ENCODE measurements around the gene SLC66A1. TPM values are rescaled to one million over a fixed set of nuclear protein-coding genes. Genes with fewer than 3 reads are reported as not detected.

SLC66A1 gene
- total and polyA plus RNA-seq, 9 of the 15 experiments (the other 6 are each of a cell fraction or from before 2014, with no cell fraction given), result 1.2 to 40.8 (median 18.6) TPM

DNA sequence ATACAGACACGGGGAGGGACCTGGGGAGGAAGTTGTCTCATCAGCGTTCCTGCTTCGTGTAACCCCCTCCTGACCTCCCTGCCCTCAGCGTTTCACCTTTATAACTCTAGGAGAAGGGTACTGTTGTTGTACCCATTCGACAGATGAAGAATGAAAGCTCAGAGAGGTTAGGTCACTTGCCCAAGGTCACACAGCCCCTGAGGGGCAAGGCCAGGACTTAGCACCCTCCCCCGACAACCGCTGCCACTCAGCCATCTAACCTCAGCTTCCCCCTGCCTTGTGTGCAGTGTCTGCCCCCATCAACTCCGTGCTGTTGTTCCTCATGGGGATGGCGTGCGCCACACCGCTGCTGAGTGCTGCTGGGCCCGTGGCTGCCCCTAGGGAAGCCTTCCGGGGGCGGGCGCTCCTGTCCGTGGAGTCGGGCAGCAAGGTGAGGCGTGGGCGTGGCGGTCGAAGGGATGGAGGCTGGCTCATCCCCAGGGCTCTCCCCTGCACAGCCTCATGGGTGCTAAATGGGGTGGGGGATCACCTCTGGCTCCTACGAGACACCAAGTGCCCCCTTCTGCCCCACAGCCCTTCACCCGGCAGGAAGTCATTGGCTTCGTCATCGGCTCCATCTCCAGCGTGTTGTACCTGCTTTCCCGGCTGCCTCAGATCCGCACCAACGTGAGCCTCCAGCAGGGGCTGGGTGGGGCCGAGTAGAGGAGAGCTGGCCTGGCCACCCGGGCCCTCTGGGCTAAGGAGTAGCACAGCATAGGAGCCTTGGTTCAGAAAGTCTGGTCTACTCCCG, 14.0 kb downstream of the SLC66A1 start (continued):
- TF ChIP-seq DPF2 (IDR thresholded peaks at IDR 0.05) (no peak), GABPB1 (CRISPR knock-in tag; IDR thresholded peaks at IDR 0.05) (peak; percentile 75), POLR2G (IDR thresholded peaks at IDR 0.05; ENCODE audit: low read depth, low read length) (peak; percentile 47; the same call in 1 of the 2 replicates), BRF1 (IDR thresholded peaks at IDR 0.05; ENCODE audit: borderline replicate concordance, extremely low read depth, insufficient read length) (no peak), RB1 (IDR thresholded peaks at IDR 0.05; ENCODE audit: low read depth) (0 out of 2 replicates have a peak, but pooled peaks have one; percentile 26), ZNF740 (CRISPR knock-in tag; IDR thresholded peaks at IDR 0.05) (no peak), ZNF740 (tag; IDR thresholded peaks at IDR 0.05) (no peak), AFF4 (CRISPR knock-in tag; IDR thresholded peaks at IDR 0.05) (no peak), ZBTB1 (CRISPR knock-in tag; IDR thresholded peaks at IDR 0.05; ENCODE audit: borderline replicate concordance, low read depth) (no peak), BHLHE40 (IDR thresholded peaks at IDR 0.05; ENCODE audit: low read length) (no peak), E2F8 (IDR thresholded peaks at IDR 0.05; ENCODE audit: low read depth, partially characterized antibody) (no peak), CXXC5 (CRISPR knock-in tag; IDR thresholded peaks at IDR 0.05) (no peak), CEBPG (CRISPR knock-in tag; IDR thresholded peaks at IDR 0.05) (no peak), CEBPG (tag; conservative IDR thresholded peaks at IDR 0.05 in 1 of 2, IDR thresholded peaks at IDR 0.05 in 1 of 2) (no peak), CHD4 (IDR thresholded peaks at IDR 0.05; ENCODE audit: insufficient read depth, insufficient replicate concordance, low read depth, low read length, poor library complexity, severe bottlenecking) (peak; percentile 84)
- TF ChIP-seq, protein P1, sequence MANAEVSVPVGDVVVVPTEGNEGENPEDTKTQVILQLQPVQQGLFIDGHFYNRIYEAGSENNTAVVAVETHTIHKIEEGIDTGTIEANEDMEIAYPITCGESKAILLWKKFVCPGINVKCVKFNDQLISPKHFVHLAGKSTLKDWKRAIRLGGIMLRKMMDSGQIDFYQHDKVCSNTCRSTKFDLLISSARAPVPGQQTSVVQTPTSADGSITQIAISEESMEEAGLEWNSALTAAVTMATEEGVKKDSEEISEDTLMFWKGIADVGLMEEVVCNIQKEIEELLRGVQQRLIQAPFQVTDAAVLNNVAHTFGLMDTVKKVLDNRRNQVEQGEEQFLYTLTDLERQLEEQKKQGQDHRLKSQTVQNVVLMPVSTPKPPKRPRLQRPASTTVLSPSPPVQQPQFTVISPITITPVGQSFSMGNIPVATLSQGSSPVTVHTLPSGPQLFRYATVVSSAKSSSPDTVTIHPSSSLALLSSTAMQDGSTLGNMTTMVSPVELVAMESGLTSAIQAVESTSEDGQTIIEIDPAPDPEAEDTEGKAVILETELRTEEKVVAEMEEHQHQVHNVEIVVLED (CRISPR knock-in tag; IDR thresholded peaks at IDR 0.05), result no peak

Measured in K562 (cell line).